ENCODE results near the gene MGAT4A.

DNA sequence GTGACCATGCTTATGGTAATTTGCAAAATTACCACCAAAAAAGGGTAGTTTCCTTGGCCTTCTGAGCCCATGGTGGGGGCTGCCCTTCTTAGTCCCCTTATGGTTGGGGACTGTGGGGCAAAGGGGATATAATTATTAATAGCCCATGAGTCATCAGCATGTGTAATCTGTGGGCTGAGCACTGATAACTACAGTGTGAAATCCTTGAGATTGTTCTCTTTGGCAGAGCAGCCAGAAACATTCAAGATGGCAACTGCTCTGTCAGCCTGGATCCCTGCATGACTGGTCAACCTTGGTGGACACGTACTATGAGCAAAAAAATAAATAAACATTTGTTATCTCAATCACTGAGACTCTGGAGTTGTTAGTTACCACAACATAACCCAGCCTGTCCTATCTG lies 61.3 kb downstream of the MGAT4A start:
- no peak for TF ChIP-seq POLR2A (IDR thresholded peaks at IDR 0.05)
- TF ChIP-seq, protein P1, sequence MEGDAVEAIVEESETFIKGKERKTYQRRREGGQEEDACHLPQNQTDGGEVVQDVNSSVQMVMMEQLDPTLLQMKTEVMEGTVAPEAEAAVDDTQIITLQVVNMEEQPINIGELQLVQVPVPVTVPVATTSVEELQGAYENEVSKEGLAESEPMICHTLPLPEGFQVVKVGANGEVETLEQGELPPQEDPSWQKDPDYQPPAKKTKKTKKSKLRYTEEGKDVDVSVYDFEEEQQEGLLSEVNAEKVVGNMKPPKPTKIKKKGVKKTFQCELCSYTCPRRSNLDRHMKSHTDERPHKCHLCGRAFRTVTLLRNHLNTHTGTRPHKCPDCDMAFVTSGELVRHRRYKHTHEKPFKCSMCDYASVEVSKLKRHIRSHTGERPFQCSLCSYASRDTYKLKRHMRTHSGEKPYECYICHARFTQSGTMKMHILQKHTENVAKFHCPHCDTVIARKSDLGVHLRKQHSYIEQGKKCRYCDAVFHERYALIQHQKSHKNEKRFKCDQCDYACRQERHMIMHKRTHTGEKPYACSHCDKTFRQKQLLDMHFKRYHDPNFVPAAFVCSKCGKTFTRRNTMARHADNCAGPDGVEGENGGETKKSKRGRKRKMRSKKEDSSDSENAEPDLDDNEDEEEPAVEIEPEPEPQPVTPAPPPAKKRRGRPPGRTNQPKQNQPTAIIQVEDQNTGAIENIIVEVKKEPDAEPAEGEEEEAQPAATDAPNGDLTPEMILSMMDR (IDR thresholded peaks at IDR 0.05), result no peak

Data from testis (tissue), 2 donors.